Measurements from ENCODE around the gene ANO8. TPM values are rescaled to one million over a fixed set of nuclear protein-coding genes. Genes with fewer than 3 reads are reported as not detected.

The ANO8 gene
- total and polyA plus RNA-seq, 2 donors from 2014 or later = 3.0 to 12.1 TPM

- TF ChIP-seq, protein P1, sequence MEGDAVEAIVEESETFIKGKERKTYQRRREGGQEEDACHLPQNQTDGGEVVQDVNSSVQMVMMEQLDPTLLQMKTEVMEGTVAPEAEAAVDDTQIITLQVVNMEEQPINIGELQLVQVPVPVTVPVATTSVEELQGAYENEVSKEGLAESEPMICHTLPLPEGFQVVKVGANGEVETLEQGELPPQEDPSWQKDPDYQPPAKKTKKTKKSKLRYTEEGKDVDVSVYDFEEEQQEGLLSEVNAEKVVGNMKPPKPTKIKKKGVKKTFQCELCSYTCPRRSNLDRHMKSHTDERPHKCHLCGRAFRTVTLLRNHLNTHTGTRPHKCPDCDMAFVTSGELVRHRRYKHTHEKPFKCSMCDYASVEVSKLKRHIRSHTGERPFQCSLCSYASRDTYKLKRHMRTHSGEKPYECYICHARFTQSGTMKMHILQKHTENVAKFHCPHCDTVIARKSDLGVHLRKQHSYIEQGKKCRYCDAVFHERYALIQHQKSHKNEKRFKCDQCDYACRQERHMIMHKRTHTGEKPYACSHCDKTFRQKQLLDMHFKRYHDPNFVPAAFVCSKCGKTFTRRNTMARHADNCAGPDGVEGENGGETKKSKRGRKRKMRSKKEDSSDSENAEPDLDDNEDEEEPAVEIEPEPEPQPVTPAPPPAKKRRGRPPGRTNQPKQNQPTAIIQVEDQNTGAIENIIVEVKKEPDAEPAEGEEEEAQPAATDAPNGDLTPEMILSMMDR (IDR thresholded peaks at IDR 0.05; ENCODE audit: borderline replicate concordance, extremely low read depth, insufficient read depth) = no peak
- no peaks in the 10 kb centered on the region for H3K36me3 ChIP-seq (ENCODE audit: control insufficient read depth in 2 of 3, insufficient read depth in 3 of 3, low read length in 3 of 3)
- no peaks in the 10 kb centered on the region for H3K4me1 ChIP-seq (ENCODE audit: control insufficient read depth in 2 of 3, insufficient read depth in 2 of 3, low read depth in 1 of 3, low read length in 3 of 3)
- intact Hi-C loops (cut with DNase I) = no loop called here
- DNase-seq (no peak), FAIRE-seq (no peak)
- no peaks in the 10 kb centered on the region for H3K27me3 ChIP-seq (ENCODE audit: control insufficient read depth, insufficient read depth, low read length)
- H3K4me3 ChIP-seq (ENCODE audit: low read length in 3 of 3) = no peak overlapping the region
- H3K27ac ChIP-seq (ENCODE audit: low read depth in 2 of 2, low read length in 2 of 2) = no peak overlapping the region
- no peak overlapping the region for H3K9ac ChIP-seq (ENCODE audit: low read length in 3 of 3)
- no peaks in the 10 kb centered on the region for H3K9me3 ChIP-seq (ENCODE audit: control insufficient read depth in 2 of 3, insufficient read depth in 1 of 3, low read length in 3 of 3)
Observed at GRCh38 chr19:17293605-17294004, 41.0 kb downstream of the ANO8 start.

GRCh38 chr19:17292301-17293074 is 42.2 kb downstream of the ANO8 start:
- Histone ChIP-seq H3K27me3 (ENCODE audit: control insufficient read depth, insufficient read depth, low read length) (no peaks in the 10 kb centered on the region), H3K4me3 (ENCODE audit: low read length in 3 of 3) (peak overlapping the region; percentile 58 to 75 (median 64)), H3K9ac (ENCODE audit: low read length in 3 of 3) (peak overlapping the region in 1 of 3 donors; percentile 49), H3K27ac (ENCODE audit: low read depth in 2 of 2, low read length in 2 of 2) (no peak overlapping the region), H3K9me3 (ENCODE audit: control insufficient read depth in 2 of 3, insufficient read depth in 1 of 3, low read length in 3 of 3) (no peaks in the 10 kb centered on the region), H3K36me3 (ENCODE audit: control insufficient read depth in 2 of 3, insufficient read depth in 3 of 3, low read length in 3 of 3) (no peaks in the 10 kb centered on the region), H3K4me1 (ENCODE audit: control insufficient read depth in 2 of 3, insufficient read depth in 2 of 3, low read depth in 1 of 3, low read length in 3 of 3) (no peaks in the 10 kb centered on the region)
- FAIRE-seq = no peak
- DNase-seq = peak; percentile 85 to 92 (median 90)
- TF ChIP-seq, protein P1 (IDR thresholded peaks at IDR 0.05; ENCODE audit: borderline replicate concordance, extremely low read depth, insufficient read depth) = peak; percentile 66
- intact Hi-C loops (cut with DNase I) = no loop called here

DNA sequence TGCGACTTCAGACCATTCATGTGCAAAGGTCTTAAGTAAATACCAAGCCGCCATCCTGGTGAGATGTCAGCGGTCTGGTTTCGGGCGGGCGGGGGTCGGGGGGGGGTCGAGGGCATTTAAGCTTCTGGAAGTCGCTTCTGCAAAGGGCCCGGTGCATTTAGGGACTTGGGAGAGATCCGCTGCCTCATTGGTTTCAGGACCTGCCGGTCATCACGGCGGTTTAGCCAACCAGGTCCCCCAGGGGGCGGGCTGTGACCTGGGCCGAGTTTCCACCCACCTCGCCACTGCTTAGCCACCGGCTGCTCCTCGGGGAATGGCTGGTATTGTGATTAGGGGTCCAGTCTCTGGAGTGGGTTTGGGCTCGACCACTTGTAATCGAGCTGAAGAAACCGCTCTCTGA is 45.2 kb downstream of the ANO8 start:
- no peaks in the 10 kb centered on the region for H3K27me3 ChIP-seq (ENCODE audit: control insufficient read depth, insufficient read depth, low read length)
- no peaks in the 10 kb centered on the region for H3K4me1 ChIP-seq (ENCODE audit: control insufficient read depth in 2 of 3, insufficient read depth in 2 of 3, low read depth in 1 of 3, low read length in 3 of 3)
- no peak overlapping the region for H3K27ac ChIP-seq (ENCODE audit: low read depth in 2 of 2, low read length in 2 of 2)
- H3K4me3 ChIP-seq (ENCODE audit: low read length in 3 of 3) = no peak overlapping the region
- DNase-seq (peak; percentile 80 to 90 (median 86)), FAIRE-seq (no peak)
- intact Hi-C loops (cut with DNase I) = loop anchor here (10.0 kb wide), 1 partner anchor 225 kb away; no protein-coding TSS in a partner anchor
- H3K36me3 ChIP-seq (ENCODE audit: control insufficient read depth in 2 of 3, insufficient read depth in 3 of 3, low read length in 3 of 3) = no peaks in the 10 kb centered on the region
- H3K9ac ChIP-seq (ENCODE audit: low read length in 3 of 3) = no peak overlapping the region
- H3K9me3 ChIP-seq (ENCODE audit: control insufficient read depth in 2 of 3, insufficient read depth in 1 of 3, low read length in 3 of 3) = no peaks in the 10 kb centered on the region
- TF ChIP-seq, protein P1 (IDR thresholded peaks at IDR 0.05; ENCODE audit: borderline replicate concordance, extremely low read depth, insufficient read depth) = no peak
